HG03565 (cell line): Measurements from ENCODE around the gene FBL.

Source experiments
- ATAC-seq: cut with Tn5 transposase; IDR thresholded peaks from one replicate; pipeline ENCODE4 v1.9.1; 2021; ENCODE audit warnings: mild to moderate bottlenecking, moderate library complexity; ENCODE audit not compliant: unreplicated experiment

The FBL gene

DNA sequence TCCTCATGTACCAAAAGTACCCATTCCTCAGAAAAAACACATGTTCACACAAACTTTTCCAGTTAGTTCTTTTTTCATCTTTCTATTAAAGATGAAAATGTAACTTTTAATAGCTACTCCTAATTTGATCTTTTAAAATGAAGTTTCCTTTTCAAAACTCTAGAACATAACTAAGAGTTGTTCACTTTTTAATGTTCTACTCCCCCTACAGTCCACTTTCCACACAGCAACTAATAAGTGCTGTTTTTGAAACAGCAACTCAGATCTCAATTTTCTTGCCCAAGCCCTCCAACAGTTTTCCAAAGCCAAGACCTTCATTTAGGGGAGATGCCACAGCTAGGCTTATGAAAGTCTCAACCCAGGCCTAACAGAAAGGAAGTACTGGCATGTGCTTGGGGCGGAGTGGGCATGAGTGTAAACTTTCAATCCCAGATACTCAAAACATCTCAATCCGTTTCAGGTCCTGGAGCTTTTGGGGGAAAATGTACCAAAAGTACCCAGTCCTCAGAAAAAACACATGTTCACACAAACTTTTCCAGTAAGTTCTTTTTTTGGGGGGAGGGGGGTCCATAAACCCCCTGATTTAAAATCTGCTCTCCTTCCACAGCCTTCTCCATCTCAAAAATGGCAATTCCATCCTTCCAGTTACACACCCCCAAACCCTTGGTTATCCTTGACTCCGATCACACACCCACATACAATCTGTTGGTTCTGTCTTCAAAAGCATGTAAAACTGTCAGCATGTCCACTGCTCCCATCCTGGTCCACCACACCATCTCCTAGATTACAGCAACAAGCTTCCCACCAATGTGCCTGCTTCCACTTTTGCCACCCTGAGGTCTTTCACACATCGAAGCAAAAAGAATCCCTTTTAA is 2.0 kb downstream of the FBL start:
- no peak for ATAC-seq

DNA sequence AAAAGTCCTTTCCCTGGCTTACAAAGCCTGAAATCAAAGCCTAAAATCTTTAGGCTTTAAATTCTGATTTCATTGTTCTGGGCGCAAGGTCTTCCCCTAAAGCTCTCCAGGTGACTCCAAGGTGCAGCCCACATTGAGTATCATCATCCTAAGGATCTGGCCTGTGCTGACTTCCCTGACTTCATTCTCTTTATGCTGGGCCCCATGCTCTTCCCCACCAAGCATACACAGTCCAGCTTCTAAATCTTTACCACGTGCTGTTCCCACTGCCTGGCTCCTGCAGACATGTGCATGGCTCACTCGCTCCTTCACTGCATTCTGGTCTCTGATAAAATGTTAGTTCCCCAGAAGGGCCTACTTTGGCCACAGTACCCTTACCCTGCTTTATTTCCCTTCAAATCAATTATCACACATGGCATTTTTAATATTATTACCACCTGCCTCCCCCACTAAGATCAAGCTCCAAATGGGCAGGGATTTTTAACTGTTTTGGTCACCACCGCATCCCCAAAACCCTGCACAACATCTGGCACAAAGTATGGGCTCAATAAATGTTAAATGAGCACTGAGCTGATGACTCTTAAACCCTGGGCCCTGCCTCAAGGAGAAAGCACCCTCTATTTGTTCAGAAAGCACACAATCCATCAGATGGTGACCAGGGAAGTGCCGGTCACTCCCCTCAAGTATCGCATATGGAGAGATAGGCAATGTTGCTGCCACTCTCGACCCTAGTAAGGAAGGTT is 3.3 kb downstream of the FBL start:
- ATAC-seq: no peak

DNA sequence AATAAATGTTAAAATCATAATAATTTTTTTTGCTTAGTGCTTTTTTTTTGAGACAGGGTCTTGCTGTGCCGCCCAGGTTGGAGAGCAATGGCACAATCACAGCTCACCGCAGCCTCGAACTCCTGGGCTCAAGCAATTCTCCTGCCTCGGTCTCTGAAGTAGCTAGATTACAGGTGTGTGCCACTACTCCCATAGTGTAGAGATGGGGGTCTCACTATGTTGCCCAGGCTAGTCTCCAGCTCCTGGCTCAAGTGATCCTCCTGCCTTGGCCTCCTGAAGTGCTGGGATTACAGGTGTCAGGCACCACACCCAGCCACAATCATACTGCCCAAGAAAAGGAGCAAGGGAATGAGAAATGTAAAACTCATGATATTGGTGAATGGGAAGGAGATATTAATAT is 5.1 kb downstream of the FBL start:
- ATAC-seq: no peak

DNA sequence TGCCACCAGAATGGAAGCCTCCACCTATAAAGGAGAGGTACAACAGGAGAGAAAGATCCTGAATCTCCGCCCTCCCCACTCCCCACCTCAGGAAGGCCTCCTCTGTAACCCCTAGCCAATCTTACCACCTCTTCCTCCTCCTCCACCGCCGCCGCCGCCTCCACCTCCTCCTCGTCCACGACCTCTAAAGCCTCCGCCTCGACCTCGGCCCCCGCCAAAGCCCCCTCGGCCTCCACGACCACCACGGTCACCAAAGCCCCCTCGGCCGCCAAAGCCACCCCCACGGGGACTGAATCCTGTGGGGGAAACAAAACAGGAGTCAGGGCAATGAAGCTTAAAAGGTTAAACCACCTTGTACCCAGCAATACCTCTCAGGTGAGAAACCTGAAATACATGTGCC is 5.7 kb downstream of the FBL start:
- no peak for ATAC-seq

DNA sequence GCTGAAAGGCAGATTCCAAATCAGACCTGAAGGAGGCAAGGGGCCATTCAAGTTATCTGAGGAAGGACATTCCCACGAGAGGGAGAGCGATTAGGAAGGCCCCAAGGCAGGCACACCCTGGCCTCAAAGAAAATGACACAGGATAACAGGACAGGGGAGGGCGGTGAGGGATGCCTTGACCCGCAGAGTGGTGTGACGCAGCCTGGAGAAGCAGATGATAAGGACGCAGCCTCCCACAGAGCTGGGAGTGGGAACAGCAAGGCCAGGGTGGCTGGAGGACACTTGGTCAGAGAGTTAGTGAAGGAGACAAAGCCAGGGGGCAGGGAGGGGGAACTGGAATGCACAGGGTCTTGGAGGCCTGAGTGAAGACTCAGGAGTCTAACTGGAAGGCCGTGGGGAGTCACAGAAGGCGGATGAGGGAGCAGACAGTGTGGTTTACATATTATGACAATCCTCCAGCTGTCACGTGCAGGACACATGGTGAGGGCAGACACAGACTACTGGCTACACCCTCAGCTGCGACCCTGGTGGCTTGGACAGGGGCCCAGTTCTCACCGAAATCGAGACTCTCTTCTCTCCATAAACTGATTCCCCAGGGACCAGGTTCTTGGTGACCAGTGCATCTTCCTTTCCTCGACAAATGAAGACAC is 6.4 kb downstream of the FBL start:
- ATAC-seq: no peak

DNA sequence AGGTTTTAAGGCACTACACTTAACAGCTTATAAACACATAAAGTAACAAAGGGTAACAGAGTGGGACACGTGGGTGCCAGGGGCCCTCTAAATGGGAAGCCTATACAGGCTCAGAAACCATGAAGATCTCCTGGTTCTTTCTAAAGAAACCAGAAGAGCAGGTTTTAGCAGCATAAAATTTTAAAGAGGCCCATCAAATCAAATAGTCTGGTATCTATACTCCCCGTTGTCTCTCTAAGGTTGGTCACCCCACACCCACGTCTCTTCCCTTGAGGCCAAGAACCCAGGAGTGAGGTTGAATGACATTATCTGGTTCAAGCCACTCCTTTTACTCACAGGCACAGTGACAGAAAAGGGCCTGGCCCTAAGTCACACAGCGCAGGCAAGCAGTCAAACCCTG is 7.6 kb downstream of the FBL start:
- no peak for ATAC-seq

DNA sequence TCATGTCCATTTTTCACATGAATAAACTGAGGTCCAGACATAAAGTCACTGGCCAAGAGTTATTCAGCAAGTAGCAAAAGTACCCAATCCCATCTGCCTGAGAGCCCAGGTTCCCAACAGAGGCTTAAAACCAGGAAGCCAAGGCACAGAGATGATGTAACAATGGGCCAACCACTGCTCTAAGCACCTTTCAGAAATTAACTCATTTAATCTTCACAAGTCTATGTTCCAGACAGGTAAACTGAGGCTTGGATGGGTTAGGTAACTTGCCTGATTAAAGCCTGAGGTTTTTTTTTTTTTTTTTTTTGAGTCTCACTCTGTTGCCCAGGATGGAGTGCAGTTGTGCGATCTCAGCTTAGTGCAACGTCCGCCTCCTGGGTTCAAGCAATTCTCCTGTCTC is 8.2 kb downstream of the FBL start:
- no peak for ATAC-seq

DNA sequence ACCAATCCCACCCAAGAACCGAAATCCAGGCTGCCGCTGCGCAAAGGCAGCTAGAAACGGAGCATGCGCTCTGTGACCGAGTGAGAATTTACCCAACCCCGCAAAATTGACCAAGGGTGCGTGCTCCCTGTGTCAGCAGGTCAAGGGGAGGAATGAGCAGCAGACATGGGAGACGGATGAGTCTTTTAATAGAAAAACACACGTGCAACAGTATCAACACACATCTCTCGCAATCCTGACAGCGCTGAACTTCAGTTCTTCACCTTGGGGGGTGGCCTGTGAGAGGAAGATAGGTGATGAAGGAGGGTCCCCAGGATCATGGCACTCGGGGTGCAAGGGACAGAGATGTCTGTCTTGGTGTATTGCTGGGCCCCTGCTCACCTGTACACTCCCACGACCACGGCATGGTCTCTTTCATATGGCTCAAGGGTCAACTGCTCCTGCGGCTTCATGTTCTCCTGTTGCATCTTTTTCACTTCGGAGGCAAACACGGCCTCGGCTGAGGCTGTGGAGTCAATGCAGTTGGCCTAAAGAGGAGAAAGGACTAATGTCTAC is 11.8 kb downstream of the FBL start:
- ATAC-seq: no peak

DNA sequence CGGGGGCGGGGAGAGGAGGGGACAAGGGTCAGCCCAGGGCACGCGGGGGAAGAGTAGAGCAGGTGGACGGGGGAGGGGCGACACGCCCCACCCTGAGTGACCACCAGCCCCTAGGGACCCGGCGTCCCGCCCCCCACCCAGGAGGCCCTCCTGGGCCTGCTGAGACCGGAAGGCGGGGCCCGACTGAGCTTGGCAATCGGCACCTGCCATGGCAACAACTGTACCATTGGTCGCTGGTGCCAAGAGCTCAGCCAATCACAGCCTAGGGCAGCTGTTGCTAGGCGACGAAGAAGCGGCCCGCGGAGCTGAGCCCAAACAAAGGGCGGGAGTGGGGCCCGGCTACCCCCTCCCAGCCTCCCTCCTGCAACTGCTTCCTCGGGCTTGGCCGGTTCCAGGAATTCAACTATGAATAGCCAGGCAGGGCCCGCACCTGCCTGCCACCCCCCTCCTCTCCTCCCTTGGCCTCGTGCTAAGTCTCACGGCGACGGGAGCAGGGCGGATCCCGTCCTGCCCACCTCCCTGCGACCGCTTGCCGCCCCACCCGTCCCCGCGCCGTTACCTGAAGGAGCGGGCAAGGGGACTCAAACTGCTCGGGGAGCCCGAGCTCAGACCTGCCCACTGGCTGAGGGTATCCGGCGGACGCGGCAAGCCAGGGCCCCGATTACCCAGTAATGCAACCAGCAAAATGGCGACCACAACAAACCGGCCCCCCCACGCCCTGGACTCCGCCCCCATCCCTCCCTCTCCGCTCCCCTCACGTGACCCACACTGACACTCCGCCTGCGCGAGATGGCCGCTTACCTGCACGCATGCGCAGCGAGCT is 12.5 kb downstream of the FBL start, which contains the start of gene DYRK1B:
DYRK1B (minus strand) TSS at position 699 of the 823 bp plus-strand sequence. CDS start 2,295 bp downstream, outside the sequence.
- ATAC-seq: peak; percentile 75

DNA sequence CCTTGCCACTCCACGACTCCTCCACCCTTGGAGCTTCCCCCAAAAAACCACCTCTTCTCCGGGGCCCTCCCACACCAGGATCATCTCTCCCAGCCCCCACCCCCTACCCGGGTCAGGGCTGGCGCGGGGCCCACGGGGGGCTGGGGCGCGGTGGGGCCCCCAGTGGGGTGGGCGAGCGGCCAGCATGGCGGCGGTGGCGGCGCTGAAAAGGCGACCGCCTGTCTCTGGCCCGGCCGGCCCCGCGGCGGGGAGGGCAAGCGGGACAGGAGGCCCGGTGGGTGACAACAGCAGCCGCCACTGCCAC is 13.1 kb downstream of the FBL start:
- ATAC-seq: no peak

DNA sequence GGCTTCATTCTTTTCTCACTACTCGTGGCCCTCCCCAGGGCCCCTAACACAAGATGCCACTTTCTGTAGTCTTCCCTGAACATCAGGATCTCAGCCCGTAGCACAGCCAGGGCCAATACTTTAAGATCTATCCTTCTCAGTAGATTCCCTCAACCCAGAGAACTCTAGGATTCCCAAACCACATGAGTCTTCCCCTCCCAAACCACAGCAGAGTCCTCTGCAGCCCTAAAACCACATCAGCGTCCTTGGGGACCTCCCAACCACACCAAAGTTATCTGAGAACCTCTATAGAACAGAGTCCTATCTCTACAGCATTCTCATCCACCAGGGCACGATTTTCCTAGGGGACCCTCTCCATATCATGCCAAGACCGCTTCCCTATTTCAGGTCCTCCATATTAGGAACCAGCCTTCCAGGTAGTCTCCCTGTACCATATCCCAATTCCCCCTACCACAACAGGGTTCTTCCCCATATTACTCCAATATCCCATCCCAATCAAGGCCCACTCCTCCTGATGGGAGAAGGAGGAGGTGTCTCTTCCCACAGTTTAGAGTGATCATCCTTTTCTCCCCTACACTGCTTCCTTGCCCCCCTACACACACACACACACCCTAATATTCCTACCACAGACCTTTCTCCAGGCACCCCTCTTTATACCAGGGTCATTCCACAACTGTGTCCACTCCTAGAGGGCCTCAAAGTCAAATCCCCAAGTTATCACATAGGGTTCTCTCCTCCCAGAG is 13.7 kb downstream of the FBL start:
- ATAC-seq: no peak

DNA sequence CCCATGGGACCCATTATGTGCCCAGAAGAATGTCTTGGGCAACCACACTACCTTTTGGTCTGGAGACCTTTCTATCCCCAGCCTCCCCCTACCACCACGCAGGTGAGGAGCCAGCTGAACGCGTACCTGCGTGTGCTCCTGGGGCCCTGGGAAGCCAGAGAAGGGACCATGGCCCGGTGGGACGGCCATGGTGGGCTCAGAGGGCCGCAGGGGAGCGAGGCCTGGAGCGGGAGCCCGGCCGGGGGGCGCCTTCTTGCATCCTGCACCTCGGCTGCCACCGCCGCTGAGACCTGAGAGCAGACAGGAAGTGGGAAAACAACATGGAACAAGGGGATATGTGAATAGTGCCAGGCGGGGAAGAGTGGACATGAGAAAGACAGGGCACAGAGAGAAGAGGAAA is 14.5 kb downstream of the FBL start:
- no peak for ATAC-seq

DNA sequence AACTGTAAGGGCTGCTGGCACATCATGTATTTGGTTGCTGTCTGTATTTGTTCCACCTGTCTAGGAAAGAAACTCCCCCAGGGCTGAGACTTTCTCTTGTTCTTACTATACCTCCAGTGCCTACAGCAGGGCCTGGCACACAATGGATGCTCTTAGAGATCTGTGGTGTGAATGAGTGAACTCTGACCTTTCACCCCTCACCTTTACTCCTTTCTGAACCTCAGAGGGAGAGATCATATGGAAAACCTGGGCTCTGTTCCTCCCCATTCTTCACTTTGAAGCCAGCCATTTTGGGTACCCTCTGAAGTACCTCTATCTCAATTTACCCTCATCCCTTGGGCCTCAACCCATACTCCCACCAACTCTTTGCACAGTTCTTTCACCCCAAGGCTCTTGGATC is 15.3 kb downstream of the FBL start:
- ATAC-seq: no peak

DNA sequence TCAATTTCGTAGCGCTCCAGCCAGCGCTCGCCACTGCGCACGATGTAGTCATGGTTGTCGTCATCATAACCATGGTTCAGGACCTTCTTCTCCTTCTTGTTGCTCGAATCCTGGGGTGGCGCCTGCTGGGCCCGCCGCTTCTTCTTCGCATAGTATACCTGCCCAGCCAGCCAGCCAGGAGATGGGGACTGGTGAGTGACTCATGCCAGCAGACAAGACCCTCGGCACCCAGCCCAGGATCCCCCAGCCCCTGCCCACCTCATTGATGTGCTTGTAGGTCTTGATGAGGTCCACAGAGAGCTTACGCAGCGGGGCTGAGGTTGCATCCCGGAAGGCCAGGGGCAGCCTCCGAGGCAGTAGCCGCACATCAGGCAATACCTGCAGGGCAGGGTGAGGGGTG is 15.8 kb downstream of the FBL start:
- ATAC-seq: no peak

DNA sequence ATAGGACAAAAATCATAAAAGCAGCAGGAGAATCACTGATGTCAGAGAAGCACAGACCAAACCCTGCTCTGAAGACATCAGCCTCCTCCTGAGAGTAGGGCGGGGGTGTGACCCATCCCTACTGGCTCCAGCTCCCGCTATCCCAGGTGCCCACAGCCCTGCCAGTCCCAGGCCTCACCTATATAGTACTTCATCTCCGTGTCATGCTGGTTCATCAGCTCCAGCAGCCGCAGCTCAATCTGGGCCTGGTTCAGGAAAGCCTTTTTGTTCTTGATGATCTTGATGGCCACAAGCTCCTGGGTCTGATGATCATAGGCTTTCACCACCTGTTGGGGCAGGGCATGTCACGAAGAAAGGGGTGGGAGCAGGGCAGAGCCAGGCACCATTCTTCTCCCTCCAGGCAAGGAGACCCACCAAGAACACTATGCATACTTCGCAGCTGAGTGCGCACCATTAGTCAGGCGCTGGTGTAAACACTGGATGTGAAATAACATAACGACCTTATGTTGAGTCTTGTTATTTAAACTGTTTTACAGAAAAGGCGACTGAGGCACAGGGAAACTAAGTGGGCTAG is 16.4 kb downstream of the FBL start:
- no peak for ATAC-seq

DNA sequence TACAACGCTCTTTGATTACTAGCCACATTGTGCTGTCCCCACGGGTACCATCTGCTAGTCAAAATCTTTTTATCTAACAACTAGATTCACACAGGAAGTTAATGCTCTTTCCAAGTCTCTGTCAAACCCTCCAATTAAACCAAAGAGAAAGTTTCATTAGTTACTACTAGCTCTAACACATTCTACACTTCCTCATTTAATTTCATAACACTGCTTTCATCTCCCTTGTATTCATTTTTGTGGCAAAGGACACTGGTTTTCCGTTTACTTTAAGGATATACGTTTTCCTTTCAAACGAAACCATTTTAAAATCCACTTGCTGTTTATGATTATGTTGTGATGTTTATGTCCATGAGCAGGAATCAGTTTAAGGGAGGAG is 17.5 kb downstream of the FBL start:
- no peak for ATAC-seq

DNA sequence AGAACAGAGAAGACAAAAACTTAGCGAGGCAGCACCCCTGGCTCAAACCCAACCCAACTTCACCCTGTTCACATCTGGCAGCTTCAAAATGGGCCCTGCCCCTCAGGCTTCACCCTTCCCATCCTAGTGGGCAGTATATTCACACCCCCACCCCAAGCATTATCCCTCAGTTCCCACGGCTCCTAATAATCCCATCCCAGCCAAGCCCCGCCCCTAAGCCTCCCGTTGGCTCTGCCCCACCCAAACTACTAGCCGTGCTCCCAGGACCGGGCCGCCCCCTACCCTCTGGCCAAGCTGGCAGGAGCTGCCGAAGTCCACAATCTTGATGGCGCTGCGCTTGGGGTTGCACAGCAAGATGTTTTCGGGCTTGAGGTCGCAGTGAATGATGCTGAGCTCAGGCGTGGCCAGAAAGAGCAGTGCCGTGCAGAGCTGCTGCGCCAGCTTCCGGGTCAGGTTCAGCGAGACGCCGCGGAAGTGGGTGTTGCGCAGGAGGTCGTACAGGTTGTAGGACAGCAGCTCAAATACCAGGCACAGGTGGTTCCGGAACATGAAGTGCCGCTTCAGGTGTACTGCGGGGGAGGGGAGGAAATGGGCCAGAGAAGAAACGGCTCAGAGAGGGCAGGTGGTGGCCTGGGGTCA is 18.0 kb downstream of the FBL start:
- no peak for ATAC-seq

DNA sequence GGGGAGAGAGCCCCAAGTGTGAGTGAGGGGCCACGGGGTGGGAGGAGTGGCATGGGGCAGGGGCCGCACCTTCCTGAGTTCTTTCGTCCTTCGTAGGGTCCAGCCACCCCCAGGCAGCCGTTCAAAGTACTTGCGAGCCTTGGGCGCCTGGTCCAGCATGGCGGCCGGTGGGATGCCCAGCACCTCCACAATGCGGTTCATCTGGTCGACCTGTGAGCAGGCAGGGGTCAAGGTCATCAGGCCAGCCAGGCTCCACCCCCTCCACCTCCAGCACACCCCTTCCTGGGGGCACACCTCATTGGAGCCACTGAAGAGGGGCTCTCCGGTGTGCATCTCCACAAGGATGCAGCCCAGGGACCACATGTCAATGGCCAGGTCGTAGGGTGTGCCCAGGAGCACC is 19.0 kb downstream of the FBL start:
- ATAC-seq: no peak

DNA sequence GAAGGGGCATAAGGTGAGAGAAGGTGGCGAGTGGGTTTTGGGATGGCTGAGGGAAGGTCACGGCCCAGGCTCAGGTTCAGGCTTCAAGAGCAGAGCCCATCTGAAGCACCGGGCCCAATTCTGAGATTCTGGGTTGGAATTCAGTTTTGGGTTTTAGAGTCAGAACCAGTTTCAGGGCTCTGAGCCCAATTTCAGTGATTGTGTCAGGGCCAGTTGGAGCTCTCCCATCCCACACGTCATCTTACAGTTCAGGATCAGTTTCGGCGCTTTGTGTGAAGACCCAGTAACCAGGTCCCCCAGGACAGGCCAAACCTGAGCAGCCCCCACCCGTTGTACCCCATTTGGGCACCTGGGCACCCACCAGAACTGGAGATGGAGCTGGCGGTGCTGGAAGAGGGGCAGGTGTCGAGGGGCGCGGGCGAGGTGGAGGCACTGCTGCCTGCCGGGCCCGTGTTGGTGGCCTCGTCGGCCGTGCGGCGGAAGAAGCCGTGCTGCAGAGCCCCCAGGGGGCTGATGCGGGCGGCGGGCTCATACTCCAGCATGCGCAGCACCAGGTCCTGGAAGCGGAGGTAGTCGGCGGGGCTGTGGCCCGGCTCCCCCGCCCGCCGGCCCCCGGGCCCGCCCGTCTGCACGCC is 19.8 kb downstream of the FBL start:
- ATAC-seq: no peak
